Measurements from ENCODE around the gene TNFRSF1A. TPM values are rescaled to one million over a fixed set of nuclear protein-coding genes. Genes with fewer than 3 reads are reported as not detected.

TNFRSF1A gene
- total and polyA plus RNA-seq, 2 of the 13 experiments (the other 11 are each of a cell fraction or from before 2014, with no cell fraction given), result 41.5 to 61.2 TPM

DNA sequence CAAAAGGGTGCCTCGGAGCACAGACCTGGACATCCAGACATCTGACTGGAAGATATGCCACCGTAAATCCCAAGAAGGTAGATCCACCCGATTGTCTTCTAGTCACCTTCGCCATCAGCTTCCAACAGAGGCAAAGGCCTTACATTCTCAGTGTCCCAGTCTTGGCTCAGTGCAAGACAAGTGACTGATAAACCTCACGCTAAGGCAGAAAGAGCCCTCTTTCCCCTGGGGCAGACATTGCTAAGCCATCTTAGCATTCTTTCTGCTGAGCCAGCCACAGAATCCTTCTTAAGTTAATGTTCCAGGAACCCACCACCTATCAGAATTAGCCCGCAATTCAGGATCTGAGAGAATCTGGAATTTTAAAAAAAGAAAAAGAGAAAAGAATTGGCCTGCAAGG lies 35.7 kb downstream of the TNFRSF1A start:
- H3K27ac ChIP-seq (ENCODE audit: extremely low read length, insufficient read depth, low read length), result no peak overlapping the region
- no peaks in the 10 kb centered on the region for H3K36me3 ChIP-seq (replicated peaks in 1 of 2; ENCODE audit: control insufficient read depth in 1 of 2, insufficient read depth in 2 of 2, low read length in 2 of 2)
- POLR2A ChIA-PET, result interaction anchor here (2.3 kb wide), 1 partner anchor 30 kb away, joined by 9 read pairs; no protein-coding TSS in a partner anchor
- intact Hi-C loops (cut with micrococcal nuclease; ENCODE audit: unreplicated experiment) (no loop called here), in situ Hi-C loops (cut with HindIII; ENCODE audit: extremely low pct_ligation_motif_present, low pct_unique_long_range_greater_than_20kb) (no loop called here)
- H4K20me1 ChIP-seq (ENCODE audit: insufficient read depth, low read length), result no peaks in the 10 kb centered on the region
- no peak for FAIRE-seq
- no peaks in the 10 kb centered on the region for H3K9me3 ChIP-seq (ENCODE audit: low read length)
- DNase-seq (ENCODE audit: low spot score), result no peak
- H3K4me1 ChIP-seq (ENCODE audit: insufficient read depth, low read length), result peaks cover 61% of the 10 kb centered on the region
- H3K9ac ChIP-seq (ENCODE audit: insufficient read depth, low read depth, low read length), result no peak overlapping the region
- no peak for ATAC-seq
- peaks cover 0 to 4% of the 10 kb centered on the region in 2 experiments; a peak in 1 of 5 replicates for H3K27me3 ChIP-seq (ENCODE audit: control insufficient read depth in 1 of 2, insufficient read depth in 2 of 2, low read length in 2 of 2)
- TF ChIP-seq RBFOX2 (IDR thresholded peaks at IDR 0.05; ENCODE audit: low read depth, low read length) (no peak), KLF9 (CRISPR knock-in tag; IDR thresholded peaks at IDR 0.05; ENCODE audit: low read depth) (no peak), TEAD2 (CRISPR knock-in tag; IDR thresholded peaks at IDR 0.05) (no peak), SRF (IDR thresholded peaks at IDR 0.05; ENCODE audit: low read depth, low read length) (no peak), MIXL1 (CRISPR knock-in tag; IDR thresholded peaks at IDR 0.05) (no peak), EZH2 (conservative IDR thresholded peaks at IDR 0.05; ENCODE audit: low read depth, low read length) (no peak), ZNF275 (CRISPR knock-in tag; IDR thresholded peaks at IDR 0.05; ENCODE audit: borderline replicate concordance) (no peak), SUZ12 (IDR thresholded peaks at IDR 0.05; ENCODE audit: low read depth, low read length) (no peak), HIVEP1 (CRISPR knock-in tag; IDR thresholded peaks at IDR 0.05) (no peak), ZNF282 (IDR thresholded peaks at IDR 0.05; ENCODE audit: partially characterized antibody) (no peak), HNRNPH1 (optimal IDR thresholded peaks at IDR 0.05; ENCODE audit: low read depth, low read length) (no peak), FOXO1 (CRISPR knock-in tag; IDR thresholded peaks at IDR 0.05) (no peak), EEA1 (CRISPR knock-in tag; IDR thresholded peaks at IDR 0.05; ENCODE audit: borderline replicate concordance) (no peak), SAFB2 (CRISPR knock-in tag; IDR thresholded peaks at IDR 0.05; ENCODE audit: borderline replicate concordance, low read depth) (no peak), ZNF430 (CRISPR knock-in tag; IDR thresholded peaks at IDR 0.05) (no peak), SNAI1 (CRISPR knock-in tag; IDR thresholded peaks at IDR 0.05; ENCODE audit: borderline replicate concordance) (no peak), HOMEZ (CRISPR knock-in tag; IDR thresholded peaks at IDR 0.05; ENCODE audit: low read depth) (no peak)
- TF ChIP-seq, protein P1, sequence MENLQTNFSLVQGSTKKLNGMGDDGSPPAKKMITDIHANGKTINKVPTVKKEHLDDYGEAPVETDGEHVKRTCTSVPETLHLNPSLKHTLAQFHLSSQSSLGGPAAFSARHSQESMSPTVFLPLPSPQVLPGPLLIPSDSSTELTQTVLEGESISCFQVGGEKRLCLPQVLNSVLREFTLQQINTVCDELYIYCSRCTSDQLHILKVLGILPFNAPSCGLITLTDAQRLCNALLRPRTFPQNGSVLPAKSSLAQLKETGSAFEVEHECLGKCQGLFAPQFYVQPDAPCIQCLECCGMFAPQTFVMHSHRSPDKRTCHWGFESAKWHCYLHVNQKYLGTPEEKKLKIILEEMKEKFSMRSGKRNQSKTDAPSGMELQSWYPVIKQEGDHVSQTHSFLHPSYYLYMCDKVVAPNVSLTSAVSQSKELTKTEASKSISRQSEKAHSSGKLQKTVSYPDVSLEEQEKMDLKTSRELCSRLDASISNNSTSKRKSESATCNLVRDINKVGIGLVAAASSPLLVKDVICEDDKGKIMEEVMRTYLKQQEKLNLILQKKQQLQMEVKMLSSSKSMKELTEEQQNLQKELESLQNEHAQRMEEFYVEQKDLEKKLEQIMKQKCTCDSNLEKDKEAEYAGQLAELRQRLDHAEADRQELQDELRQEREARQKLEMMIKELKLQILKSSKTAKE (CRISPR knock-in tag; IDR thresholded peaks at IDR 0.05; ENCODE audit: borderline replicate concordance), result no peak
- H2AFZ ChIP-seq (ENCODE audit: low read length), result no peak overlapping the region
- no peak overlapping the region for H3K4me3 ChIP-seq (replicated peaks in 1 of 3; ENCODE audit: insufficient read depth in 1 of 3, low read depth in 2 of 3, low read length in 3 of 3)
- CTCF ChIA-PET (ENCODE audit: low intra/inter-chr PET ratio, low total read pairs), result no interaction called here
- no peak overlapping the region for H3K4me2 ChIP-seq (ENCODE audit: low read depth, low read length)
- no peaks in the 10 kb centered on the region for H3K79me2 ChIP-seq (ENCODE audit: insufficient read depth, low read length)
- no TSS peak for BruUV-seq (replicated peaks)
- WGBS (ENCODE audit: low lambda C conversion rate), result 51% methylated on average over 6 of the region's 6 CpGs
